Measurements from ENCODE around the gene SDK2. TPM values are rescaled to one million over a fixed set of nuclear protein-coding genes. Genes with fewer than 3 reads are reported as not detected.

The SDK2 gene
- total RNA-seq, 4 donors from 2014 or later = under 0.01 to 0.49 (median 0.08) TPM

GRCh38 chr17:73630965-73631595 lies 13.2 kb downstream of the SDK2 start:
- TF ChIP-seq CTCF (IDR thresholded peaks at IDR 0.05; ENCODE audit: low read depth) = no peak

- TF ChIP-seq CTCF (IDR thresholded peaks at IDR 0.05; ENCODE audit: low read depth) = no peak
These were observed 13.7 kb downstream of the SDK2 start for GRCh38 chr17:73630531-73630930.

- TF ChIP-seq CTCF (IDR thresholded peaks at IDR 0.05; ENCODE audit: low read depth) = no peak
These were observed 15.3 kb downstream of the SDK2 start for GRCh38 chr17:73628642-73629552.

- TF ChIP-seq CTCF (IDR thresholded peaks at IDR 0.05; ENCODE audit: low read depth) = no peak
These were observed 18.1 kb downstream of the SDK2 start for GRCh38 chr17:73625991-73626673.

GRCh38 chr17:73625006-73625405 lies 19.2 kb downstream of the SDK2 start:
- TF ChIP-seq CTCF (IDR thresholded peaks at IDR 0.05; ENCODE audit: low read depth) = no peak

GRCh38 chr17:73624496-73624988 lies 19.7 kb downstream of the SDK2 start:
- TF ChIP-seq CTCF (IDR thresholded peaks at IDR 0.05; ENCODE audit: low read depth) = no peak

- no peak for TF ChIP-seq CTCF (IDR thresholded peaks at IDR 0.05; ENCODE audit: low read depth)
These were observed 20.4 kb downstream of the SDK2 start for GRCh38 chr17:73623818-73624217.
